GM12892 (cell line): Measurements from ENCODE around the gene CDH23.

Experiments
- DNase-seq: peaks from one replicate; pipeline ENCODE4 v3.0.0; 2011; ENCODE audit not compliant: insufficient read length
- FAIRE-seq: peaks from 2 replicates; lab custom pipeline; 2011; peaks lifted over from hg19 to GRCh38; lab: Jason Lieb, UNC
- POLR2A ChIP-seq: IDR thresholded peaks from 2 replicates; pipeline ENCODE4 v1.6.1; 2011; ENCODE audit warnings: low read depth, low read length, control low read depth
- POLR2AphosphoS5 ChIP-seq: IDR thresholded peaks from 2 replicates; pipeline ENCODE4 v1.6.1; 2011; ENCODE audit warnings: low read depth, low read length, control low read depth
- TAF1 ChIP-seq: IDR thresholded peaks from 2 replicates; pipeline ENCODE4 v1.6.1; 2011; ENCODE audit warnings: low read depth, mild to moderate bottlenecking, control low read depth, low read length, borderline replicate concordance

CDH23 gene

GRCh38 chr10:71439670-71440425 is 43.1 kb downstream of the CDH23 start:
- no peak for DNase-seq
- no peak for FAIRE-seq
- TF ChIP-seq POLR2A, result no peak
- TF ChIP-seq TAF1, result no peak
- no peak for TF ChIP-seq POLR2AphosphoS5

- no peak for TF ChIP-seq POLR2AphosphoS5
- no peak for TF ChIP-seq POLR2A
- no peak for TF ChIP-seq TAF1
- DNase-seq (no peak), FAIRE-seq (no peak)
Measured at GRCh38 chr10:71440506-71441035, 43.9 kb downstream of the CDH23 start.

- FAIRE-seq (no peak), DNase-seq (no peak)
- TF ChIP-seq POLR2A (no peak), POLR2AphosphoS5 (no peak), TAF1 (no peak)
Measured at GRCh38 chr10:71442000-71442399, 45.3 kb downstream of the CDH23 start.

GRCh38 chr10:71442859-71443570 is 46.3 kb downstream of the CDH23 start:
- no peak for DNase-seq
- no peak for TF ChIP-seq POLR2A
- no peak for FAIRE-seq

- no peak for TF ChIP-seq TAF1
- no peak for TF ChIP-seq POLR2AphosphoS5
- TF ChIP-seq POLR2A, result no peak
- no peak for FAIRE-seq
- no peak for DNase-seq
Measured at GRCh38 chr10:71443676-71444075, 47.0 kb downstream of the CDH23 start.

GRCh38 chr10:71444284-71445054 is 47.7 kb downstream of the CDH23 start:
- FAIRE-seq, result no peak
- DNase-seq, result no peak
- TF ChIP-seq TAF1 (no peak), POLR2A (no peak), POLR2AphosphoS5 (no peak)

- no peak for TF ChIP-seq POLR2AphosphoS5
- no peak for TF ChIP-seq TAF1
- no peak for TF ChIP-seq POLR2A
- FAIRE-seq (no peak), DNase-seq (no peak)
Measured at GRCh38 chr10:71447676-71448075, 51.0 kb downstream of the CDH23 start.

- FAIRE-seq (no peak), DNase-seq (no peak)
- TF ChIP-seq TAF1 (no peak), POLR2AphosphoS5 (no peak), POLR2A (no peak)
Measured at GRCh38 chr10:71448146-71448545, 51.4 kb downstream of the CDH23 start.

GRCh38 chr10:71449026-71449425 is 52.3 kb downstream of the CDH23 start:
- TF ChIP-seq POLR2A (no peak), POLR2AphosphoS5 (no peak), TAF1 (no peak)
- no peak for DNase-seq
- FAIRE-seq, result no peak

GRCh38 chr10:71451754-71452153 is 55.0 kb downstream of the CDH23 start:
- FAIRE-seq (no peak), DNase-seq (no peak)
- TF ChIP-seq POLR2AphosphoS5 (no peak), TAF1 (no peak), POLR2A (no peak)

- no peak for TF ChIP-seq POLR2A
- no peak for FAIRE-seq
Measured at GRCh38 chr10:71453186-71453585, 56.5 kb downstream of the CDH23 start.

More at GRCh38 chr10:71453186-71453585, 56.5 kb downstream of the CDH23 start:
- DNase-seq, result no peak
